NOMO-1 treated with DMSO at 0.1 percent for 48 hours (cell line): ENCODE measurements around the gene CLN6.
A peak's percentile ranks its signal among the peaks of the same experiment; 100 is the strongest.
"Not testable (repeated sequence)": the region's sequence is repeated elsewhere in the genome, so short reads cannot be mapped to it uniquely, and the experiment has no call there.

ENCODE experiments used
- DNase-seq: peaks from one replicate; lab custom pipeline; 2025; ENCODE audit not compliant: unreplicated experiment; lab: John Stamatoyannopoulos, UW

Gene CLN6

DNA sequence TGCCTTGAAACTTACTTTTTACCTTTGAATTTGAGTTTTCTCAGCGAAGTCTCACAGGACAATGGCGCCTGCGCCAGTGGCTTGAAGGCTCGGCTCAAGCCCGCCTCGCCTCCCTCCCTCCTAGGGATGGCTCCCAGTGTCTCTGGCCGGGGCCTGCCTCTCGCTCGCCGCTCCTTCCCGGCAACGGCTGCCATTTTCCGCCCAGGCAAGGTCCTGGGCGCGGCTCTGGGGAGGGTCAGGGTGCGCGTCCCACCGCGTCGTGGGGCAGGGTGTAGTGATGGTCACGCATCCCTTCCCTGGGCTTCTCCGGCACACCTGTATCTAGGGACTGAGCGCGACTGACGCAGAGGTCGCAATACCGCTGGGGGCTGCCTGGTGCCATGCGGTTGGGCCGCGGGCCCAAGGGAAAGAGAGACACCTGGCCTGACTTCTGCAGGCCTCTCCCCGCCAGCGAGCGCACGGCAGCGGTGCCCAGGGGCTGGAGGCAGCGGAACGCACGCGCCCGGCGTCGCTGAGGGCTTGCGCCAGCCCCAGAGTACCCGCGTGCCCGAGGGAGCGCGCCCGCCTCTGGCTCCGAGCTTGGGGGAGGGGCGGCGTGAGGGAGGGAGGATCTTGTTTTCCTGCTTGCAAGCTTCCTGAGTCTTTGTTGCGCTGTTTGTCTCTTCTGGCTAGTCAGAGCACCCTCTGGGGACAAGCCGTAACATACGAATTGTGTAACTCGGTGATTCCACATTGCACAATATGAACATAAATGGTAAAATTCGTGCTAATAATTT is 27.3 kb upstream of the CLN6 start:
- peak; percentile 91 for DNase-seq

DNA sequence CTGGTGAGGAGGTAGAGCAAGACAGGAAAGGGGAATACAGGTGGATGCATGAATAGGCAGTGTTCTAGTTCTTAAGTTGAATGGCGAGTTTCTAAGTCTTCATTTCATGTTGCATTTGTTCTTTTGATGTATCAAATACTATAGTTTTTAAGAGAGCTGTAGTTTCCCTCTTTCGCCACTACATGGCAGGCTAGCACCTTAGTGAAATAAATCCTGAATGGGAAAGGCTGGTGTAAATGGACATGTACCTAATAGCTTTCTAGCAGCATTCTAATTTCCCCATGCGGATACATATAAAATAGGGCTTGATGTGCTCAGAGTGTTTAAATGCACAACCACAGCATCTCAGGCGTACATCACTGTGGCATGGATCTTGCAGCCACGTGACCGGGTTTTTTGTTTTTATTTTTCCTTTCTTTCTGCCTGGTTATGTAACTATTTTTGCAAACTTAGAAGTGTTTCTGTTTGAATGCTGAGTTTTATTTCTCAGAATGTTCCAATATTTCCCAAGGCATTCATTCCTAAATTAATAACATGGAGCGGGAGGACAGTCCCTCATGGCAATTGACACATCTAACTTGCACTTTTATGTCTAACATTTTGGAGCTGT is 23.5 kb upstream of the CLN6 start:
- DNase-seq = peak; percentile 91

DNA sequence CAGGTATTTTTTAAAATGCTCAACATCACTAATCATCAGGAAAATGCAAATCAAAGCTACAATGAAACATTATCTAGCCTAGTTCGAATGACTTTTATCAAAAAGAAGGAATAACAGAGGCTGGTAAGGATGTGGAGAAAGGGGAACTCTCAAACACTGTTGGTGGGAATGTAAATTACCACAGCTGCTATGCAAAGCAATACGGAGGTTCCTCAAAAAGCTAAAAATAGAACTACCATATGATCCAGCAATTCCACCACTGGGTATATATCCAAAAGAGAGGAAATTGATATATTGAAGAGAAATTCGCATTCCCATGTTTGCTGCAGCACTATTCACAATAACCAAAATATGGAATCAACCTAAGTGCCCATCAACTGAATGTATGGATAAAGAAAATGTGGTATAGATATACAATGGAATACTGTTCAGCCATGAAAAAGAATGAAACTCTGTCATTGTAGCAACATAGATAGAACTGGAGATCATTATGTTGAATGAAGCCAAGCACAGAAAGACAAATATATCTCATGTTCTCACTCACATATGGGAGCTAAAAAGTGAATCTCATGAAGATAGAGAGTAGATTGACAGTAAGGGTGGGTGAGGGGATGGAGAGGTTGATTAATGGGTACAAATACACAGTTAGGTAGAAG is 19.7 kb upstream of the CLN6 start:
- peak; percentile 39 for DNase-seq

DNA sequence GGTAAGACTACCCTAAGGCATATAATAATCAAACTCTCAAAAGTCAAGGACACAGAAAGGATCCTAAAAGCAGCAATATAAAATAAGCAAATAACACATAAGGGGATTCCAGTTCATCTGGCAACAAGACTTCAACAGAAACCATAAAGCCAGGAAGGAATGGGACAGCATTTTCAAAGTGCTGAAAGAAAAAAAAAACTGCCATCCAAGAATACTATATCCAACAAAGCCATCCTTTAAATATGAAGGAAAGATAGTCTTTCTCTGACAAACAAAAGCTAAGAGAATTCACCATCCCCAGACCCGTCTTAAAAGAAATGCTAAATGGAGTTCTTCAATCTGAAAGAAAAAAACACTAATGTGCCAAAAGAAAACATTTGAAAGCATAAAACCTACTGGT is 14.7 kb upstream of the CLN6 start:
- DNase-seq = no peak

DNA sequence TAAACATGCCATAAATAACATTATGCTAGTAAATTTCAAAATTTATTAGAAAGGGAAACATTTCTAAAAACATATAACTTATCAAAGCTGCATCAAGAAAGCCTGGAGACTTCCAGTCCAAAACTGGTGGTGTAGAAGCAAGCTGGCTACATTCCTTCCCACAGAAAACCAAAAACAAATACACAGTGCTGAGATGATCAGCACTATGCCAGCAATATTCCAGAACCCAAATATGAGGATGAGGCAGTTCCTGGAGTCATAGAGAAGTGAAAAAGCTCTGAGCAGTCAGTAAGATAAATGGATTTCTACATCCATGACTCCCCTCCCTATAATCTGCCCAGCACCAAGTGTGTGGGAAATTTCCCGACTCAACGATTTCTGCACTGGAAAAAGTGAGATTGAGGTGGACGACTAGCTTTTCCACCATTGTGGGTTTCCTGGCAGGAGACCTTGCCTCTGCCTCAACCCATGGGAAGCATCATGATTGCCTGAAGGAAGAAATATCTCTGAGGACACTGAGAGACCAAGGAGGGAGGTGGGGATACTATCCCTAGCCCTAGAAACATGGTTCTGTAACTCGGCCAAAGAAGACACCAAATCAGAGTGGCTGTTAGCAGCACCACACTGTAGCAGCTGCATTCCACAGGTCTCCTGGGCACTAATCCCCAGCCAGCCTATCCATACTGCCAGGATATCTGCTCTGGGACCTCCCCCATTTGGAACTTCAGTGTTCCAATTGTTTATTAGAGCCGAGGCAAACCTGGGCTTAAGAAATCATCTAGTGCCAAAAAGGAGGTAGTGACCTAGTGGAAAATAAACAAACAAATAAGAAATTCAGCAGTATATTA is 11.8 kb upstream of the CLN6 start:
- DNase-seq = no peak

DNA sequence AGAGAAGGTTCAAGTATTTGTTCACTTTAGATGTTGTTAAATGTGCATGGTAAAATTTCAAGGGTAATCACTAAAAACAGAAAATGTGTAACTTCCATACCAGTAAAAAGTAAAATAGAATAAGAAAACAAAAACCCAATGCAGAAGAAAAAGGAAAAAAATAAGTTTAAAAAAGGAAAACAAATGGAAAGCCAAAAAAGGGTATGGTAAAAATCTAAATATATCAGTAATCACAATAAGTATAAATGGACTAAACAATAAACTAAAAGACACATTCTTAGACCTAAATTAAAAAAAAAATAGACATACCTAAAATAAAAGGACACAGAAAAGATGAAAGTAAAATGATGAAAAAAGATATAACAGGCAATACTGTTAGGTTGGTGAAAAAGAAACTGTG is 9.5 kb upstream of the CLN6 start:
- DNase-seq = no peak

DNA sequence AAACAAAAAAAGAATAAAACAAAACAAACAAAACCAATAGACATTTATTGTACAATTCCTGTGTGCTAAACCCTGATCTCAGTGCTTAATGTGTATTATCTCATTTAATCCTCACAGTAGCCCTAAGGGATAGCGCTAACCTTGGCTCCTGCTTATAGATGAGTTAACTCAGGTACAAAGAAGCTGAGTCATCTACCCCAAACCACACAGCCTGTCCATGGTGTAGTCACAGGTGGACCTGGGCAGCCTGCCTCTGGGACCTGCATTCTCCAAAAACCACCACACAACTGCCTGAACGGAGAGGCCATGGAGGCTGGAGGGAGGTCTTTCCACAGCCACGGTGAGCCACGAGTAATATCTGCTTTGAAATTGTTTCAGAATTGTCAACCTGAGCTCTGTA is 5.5 kb upstream of the CLN6 start:
- no peak for DNase-seq

DNA sequence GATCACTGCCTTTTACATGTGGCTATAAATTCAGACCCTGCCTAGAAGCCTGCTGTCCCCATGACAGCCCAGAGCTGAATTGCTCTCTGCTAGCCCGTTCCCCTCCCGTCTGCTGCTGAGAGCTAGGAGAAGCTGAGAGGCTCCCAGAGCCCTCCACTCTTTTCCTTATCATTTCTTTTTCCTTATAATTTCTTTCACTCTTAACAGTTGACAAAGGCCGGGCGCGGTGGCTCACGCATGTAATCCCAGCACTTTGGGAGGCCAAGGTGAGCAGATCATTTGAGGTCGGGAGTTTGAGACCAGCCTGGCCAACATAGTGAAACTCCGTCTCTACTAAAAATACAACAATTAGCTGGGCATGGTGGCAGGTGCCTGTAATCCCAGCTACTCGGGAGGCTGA is 5.0 kb upstream of the CLN6 start:
- not testable (repeated sequence) for DNase-seq

DNA sequence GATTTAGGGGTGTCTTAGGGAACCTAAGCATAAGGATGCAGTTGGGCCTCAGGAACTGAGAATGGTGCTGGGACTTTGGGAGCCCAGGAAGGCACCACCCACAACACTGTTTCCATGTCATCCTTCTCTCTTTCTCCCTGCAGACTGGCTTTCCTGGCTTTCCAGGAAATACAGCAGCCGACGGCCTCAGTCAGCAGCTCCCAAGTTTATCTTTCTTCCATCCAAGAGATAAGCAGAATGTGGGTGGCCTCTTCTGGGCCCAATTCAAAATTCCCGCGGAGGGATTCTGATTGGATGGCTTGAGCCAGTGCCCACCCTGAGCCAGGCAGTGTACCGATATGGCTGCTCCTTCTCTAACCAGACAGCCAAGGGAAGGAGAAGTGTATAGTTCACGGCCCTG is 4.5 kb upstream of the CLN6 start:
- DNase-seq = no peak

DNA sequence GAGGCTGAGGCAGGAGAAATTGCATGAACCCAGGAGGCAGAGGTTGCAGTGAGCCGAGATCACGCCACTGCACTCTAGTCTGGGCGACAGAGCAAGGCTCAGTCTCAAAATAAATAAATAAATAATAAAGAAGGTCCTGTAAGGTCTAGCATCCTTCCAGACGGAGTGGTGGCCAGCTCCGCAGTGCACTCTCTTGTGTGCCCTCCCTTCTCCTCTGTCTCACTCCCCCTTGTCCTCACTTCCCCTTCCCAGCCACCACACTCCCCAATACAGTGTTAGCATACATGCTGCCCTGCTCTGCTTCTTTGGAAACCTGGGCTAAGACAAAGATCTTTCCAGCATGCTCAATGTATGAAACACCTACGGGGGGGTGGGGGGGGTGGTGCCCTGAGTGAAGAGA is 3.4 kb upstream of the CLN6 start:
- peak; percentile 78 for DNase-seq

DNA sequence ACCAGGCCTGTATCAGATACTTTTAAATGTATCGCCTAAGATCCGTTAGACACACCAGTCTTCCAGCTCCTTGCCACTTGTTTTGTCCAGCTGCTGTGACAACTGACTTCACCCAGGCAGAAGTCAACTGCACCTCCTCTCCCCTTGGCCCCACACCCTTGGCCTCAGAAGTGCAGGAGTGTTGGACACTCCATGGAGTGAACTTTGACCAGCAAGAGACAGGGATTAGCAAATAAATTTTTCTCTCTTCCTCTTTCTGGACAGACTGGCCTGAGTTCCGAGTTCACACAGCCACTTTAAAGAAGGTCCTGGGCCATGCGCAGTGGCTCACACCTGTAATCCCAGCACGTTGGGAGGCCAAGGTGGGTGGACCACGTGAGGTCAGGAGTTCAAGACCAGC is 2.9 kb upstream of the CLN6 start:
- peak; percentile 41 for DNase-seq

DNA sequence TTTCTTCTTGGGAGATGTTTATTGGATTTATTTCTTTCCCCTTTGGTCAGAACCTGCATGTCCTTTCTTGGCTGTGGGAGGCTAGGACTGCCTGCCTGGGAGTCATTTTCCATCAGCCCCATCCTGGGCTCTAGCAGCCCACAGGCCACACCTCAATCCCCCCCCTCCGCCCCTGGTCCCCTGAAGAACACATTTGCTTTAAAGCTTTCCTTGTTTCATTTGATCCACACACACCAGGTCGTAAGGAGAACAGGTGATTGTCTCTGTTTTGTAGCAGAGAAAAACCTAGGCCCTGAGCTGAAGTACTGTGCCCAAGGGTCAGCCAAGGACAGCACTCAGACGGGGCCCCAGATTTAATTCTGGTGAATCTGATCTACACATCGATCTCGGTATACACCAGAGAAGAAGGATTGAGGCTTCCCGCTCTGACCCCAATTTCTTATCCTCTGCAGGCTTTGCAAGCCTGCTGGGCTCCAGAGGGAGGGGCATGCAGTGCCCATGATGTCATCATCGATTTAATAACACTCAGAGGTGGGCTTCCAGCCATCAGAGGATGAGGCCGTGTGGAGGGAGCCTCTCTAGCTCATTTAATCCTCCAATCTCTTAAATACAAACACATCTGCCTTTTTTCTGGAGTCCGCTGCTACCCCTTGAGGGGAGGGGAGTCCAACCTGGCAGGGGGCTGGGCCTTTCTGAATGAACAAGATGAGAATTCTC is 1.7 kb upstream of the CLN6 start:
- no peak for DNase-seq

DNA sequence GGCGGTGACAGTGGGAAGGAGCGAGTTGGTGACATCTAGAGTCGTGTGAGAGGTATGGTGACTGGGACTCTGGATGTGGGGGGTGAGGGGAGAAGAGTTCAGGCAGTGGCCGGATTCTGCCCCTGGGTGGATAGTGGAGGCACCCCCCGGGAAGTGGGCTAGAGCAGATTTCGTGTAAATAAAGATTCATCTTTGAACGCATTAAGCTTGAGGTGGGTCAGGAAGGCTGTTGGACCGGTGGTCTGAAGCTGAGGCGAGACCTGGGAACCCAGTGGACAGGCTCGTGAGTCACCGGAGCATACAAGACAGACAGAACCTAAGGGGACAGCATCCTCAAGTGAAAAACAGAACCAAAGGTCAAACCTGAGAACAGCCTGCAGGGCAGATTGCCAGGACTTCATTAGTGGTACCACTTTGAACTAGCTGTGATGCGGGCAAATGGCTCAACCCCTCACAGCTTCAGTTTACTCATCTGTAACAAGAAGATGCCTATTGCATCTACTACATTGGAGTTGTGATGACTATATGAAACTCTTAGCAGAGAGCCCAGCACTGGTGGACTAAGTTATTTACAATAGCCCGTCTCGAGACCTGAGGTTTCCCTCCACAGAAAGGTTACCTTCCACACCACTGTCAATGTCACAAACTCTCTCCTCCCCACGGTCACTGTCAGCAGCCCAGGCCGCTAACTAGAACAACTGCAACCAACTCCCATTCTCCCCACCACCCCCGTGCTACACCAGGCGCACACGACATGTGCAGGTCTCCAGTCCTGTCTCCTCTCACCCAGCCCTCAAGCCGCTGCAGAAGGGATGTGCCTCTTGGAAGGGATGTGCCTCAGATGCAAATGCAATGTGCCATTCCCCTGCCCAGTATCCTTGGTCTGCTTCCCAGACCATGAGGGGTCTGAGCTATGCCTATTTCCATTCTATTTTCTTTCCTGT is 901 bp upstream of the CLN6 start:
- DNase-seq = no peak

DNA sequence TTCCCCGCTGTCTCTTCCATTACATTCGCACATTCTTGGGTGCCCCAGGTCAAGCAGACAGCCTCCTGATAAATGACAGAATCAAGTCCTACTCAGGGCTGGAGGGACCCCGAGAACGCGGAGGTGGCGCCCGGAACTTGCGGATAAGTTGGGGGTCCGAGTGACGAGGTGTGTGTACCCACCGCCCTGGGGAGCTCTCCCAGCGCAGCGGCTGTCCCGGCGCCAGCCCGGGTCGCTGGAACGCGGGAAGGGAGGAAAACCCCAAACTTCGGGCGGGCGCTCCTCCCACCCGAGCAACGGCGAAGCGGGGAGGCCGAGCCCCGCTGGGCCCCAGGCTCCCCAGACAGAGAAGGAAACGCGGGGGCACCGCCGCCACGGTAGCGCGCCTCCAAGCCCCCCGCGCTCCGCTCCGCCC is 550 bp downstream of the CLN6 start:
- DNase-seq = peak; percentile 16

DNA sequence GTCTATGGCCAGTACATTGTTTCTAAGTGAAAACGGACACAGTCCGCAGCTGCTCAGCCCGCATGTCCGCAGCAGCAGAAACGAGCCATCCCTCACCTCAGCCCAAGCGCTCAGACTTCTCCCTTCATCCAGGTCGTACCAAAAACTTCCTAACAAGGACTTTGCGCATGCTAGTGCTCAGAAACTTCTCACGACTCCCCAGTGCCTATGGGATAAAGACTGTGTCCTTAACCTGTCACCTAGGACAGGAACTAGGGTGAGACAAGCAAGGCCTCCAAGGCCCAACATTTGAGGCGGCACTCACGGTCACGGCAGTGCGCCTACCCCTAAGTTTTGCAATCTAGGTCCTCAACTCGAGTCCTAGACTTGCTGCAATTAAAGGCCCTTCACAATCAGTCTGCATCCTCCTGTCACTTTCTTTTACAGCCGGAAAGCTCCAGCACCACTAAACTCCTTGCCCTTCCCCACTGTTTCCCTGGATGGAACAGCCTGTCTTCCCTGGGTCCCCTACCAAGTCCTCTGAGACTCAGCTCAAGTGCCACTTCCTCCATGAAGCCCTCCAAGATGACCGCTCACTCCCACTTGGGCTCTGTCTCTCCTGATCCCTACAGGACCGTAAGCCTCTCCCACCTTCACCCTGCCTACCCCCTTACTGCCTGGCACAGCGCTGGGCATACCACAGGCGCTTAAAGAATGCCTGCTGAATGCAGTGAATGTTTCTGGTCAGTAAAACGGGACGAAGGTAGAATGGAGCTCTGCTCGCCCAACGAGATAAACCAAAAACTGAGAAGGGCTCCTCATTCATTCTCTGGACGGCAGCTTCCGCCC is 1.2 kb downstream of the CLN6 start:
- peak; percentile 28 for DNase-seq

DNA sequence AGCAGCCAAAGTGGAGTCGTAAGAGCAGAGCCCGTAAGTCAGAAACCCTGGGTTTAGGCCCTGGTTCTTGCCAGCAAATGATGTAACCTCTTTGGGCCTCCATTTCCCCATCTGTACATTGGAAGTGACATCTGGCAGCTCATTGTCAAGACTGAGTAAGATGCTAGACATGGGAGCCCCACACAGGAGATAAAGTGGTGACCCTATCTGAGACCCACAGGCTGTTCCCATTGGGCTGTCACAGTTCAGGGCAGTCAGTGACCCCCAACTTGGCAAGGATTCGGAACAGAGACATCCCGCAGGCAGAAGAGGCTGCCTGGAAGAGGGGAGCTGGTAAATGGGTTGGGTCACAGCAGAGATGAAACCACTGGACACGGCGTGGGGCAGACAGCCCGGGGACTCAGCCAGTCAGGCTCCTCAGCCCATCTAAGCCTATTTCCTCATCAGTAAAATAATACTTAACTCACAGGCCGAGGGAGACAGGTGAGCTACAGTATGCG is 1.8 kb downstream of the CLN6 start:
- no peak for DNase-seq

DNA sequence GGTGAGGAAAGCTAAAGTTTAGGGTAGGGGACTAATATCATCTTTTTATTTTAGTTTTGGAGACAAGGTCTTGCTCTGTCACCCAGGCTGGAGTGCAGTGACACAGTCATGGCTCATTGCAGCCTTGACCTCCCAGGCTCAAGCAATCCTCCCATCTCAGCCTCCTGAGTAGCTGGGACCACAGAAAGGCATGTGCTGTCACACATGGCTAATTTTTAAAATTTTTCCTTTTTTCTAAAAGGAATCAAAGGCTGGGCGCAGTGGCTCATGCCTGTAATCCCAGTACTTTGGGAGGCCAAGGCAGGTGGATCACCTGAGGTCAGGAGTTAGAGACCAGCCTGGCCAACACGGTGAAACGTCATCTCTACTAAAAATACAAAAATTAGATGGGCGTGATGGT is 4.1 kb downstream of the CLN6 start:
- not testable (repeated sequence) for DNase-seq

DNA sequence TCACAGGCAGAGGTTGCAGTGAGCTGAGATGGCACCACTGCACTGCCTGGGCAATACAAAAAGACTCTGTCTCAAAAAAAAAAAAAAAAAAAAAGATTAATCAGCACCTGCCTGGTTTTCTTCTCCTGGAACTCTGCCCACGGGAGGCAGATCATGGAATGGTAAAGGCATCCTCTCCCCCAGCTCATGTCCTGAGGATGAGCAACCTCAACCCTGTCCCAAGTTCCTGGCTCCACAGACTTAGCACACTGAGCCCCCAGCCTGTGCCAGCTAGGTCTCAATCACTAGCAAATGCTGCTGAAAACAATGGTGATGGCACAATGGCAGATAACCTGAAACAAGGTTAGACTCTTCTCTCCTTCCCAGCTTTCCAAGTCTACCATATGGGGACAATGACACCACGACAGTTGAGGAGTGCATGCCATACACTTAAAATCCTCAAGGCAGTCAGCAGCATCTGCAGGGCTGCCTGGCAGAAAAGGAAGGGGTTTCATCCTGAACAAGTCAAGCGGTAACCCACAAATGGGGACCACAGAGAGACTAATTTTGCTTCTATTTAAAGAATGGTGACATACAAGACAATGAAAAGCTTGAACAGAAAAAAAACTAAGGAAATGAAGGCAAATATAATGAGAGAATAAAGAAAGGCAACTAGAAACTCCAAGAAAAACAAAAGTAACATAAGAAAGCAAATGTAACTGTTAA is 4.8 kb downstream of the CLN6 start:
- DNase-seq = peak; percentile 76
